ENCODE results near the gene ELAVL3.
"Not testable (repeated sequence)": the region's sequence is repeated elsewhere in the genome, so short reads cannot be mapped to it uniquely, and the experiment has no call there.

The ELAVL3 gene

DNA sequence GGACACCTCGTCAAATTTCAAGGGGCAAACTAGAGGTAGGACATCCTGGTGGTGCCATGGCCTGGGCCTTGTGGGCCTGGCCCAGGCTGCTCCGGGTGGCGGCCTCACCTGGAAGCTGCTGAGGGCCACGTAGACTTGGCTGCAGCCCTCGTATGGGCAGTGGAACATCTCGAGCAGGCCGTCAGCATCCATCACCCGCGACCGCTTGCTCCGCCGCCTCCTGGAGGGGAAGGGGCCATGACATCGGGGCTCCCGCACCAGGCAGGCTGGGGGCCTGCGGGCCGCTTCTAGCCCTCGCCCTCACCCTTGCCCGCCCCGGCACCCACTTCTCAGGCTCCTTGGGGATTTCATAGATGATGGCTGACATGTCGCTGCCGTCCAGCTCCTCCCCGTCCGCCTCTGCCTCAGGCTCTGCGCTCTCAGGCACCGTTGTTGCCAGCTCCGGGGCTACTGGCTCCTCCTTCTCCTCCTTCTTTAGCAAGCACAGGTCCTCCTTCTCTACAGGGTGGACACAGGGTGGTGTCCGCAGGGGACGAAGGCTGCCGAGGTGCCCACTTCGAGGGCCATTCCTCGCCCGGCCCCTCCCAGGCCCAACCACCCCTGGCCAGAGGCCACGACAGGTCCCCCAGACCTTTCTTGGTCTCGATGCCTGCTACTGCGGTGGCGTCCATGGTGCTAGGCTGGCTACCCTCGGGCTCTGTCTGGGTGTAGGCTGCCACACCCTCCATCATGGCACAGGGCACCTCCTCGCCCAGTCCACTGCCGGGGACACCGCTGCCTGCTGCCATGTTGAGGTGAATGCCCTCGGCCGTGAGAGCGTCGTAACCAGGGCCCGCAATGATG, 6.0 kb upstream of the ELAVL3 start:
- no peak for DNase-seq (ENCODE audit: low read depth in 2 of 2)

DNA sequence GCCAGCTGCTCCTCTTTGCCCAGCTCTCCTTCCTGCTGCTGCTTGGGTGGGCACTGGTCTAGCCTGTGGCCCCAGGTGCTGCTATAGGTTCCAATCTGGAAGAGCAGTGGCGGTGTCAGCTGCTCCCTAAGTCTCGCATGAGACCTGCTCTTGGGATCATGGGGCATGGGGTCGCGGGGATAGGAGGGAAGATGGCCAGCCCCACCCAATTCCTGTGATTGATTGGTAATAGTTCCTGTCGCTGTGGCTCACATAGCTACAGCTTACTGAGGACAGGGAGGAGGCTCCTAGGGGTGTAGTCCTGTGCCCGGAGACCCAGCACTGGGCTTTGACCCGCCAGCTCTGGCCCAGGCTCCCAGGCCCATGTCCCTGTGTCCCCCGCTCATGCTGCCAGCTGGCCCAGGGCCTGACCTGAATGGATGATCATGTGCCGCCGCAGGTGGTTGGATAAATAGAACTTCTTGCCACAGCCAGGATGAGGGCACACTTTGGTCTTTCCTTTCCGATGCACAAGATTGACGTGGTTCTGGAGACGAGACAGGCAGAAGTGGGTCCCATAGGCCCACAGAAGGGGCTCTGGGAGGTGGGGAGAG, 4.5 kb upstream of the ELAVL3 start:
- no peak for DNase-seq (ENCODE audit: low read depth in 2 of 2)

DNA sequence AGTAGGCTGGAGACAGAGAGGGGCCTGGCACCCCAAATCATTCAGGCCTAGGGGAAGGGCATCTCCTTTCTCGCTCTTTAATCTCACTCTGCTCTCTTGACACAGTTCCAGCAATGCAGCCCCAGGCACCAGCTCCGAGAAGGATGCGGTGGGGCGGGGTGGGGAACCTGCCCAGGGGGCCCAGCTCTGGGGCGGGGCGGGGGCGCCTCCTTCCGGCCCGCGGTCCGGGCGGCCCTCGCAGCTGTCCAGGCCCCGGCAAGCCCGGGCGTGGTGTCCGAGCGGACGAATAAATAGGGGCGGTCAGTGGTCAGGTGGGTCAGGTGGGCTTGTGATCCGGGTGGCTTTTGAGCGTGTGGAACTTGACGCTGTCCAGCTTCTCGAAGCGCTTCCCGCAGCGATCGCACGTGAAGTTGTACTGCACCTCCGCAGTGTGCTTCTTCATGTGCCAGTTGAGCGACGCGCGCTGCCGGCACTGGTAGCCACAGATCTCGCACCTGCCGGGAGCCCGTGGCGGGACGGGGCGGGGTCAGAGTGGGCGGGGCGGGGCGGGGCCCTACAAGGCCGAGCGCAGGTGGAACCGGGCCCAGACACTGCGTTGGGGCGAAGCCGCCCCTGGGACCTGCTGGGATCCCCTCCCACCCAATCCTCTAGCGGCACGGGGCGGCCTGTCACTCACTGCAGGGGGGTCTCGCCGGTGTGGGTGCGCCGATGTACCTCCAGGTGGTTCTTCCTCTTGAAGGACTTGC, 2.7 kb upstream of the ELAVL3 start:
- DNase-seq (ENCODE audit: low read depth in 2 of 2): no peak

DNA sequence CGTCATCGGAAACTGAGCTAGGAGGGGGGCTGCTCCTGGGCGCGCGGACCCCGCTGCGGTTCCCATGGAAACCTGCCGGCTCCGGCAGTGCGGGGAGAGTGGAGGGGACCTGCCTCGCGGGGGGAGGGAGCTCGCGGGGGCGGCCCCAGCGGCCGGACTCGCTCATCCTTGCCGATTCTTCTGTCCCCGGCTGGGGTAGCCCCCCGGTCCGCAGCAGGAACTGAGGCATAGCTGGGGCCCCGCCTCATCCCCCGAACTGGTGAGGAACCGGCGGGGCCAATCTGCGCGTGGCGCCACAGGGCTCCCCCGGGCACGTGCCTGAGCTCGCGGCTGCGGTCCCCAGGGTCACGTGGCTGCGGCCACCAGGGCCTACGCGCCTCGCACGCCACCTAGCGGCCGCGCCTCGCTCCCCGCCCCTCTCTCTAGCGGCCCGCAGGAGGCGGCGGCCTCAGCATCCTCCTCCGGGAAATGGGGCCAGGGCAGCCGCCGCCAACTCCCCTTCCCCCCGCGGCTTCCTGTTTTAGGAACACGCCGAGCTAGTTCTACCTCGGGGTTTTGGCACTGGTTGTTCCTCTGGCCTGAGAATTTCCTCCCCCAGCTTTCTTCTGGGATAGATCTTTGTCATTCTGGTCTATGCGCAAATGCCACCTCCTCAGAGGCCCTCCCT, 1.7 kb upstream of the ELAVL3 start:
- peak; percentile 48 to 74 for DNase-seq (ENCODE audit: low read depth in 2 of 2)

DNA sequence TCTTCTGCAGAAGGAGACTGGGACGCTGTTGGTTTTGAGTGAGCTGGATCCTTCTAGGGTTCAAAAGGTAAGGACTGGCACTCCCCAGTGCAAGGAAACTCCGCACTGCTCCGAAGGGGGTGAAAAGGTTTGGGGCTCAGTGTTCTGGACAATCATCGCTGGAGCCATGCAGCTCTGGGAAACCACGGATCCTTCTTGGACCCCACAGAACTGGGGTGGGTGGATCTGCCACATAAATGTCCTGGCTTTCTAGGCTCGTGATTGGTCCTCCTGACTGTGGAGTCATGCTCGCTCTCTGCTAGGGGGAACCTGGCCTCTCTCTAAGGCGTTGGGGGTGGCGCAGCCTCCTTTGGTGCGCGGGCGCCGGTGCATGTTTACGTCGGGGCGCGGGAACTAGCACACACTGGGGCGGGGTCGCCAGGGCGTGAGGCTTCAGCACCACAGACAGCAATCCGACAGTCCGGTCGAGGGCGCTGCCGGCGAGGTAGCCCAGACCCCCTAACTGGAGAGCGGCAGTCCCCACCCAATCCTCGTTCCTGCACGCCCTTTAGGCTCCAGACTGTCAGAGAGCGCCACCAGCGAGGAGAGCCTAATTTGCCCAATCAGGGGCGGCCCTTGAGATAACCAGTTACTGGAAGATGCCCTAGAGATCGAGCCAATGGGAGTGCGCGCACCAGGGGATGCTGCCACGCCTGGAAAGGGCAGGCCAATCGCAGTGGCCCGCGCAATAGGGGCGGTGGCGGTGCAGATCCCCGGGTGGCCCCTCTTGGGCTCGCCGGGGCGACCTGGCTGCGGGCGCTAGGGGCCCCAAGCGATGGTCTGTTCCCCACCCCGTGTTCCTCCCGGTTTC, 913 bp upstream of the ELAVL3 start:
- peak in 1 of 2 donors; percentile 24 for DNase-seq (ENCODE audit: low read depth in 2 of 2)

DNA sequence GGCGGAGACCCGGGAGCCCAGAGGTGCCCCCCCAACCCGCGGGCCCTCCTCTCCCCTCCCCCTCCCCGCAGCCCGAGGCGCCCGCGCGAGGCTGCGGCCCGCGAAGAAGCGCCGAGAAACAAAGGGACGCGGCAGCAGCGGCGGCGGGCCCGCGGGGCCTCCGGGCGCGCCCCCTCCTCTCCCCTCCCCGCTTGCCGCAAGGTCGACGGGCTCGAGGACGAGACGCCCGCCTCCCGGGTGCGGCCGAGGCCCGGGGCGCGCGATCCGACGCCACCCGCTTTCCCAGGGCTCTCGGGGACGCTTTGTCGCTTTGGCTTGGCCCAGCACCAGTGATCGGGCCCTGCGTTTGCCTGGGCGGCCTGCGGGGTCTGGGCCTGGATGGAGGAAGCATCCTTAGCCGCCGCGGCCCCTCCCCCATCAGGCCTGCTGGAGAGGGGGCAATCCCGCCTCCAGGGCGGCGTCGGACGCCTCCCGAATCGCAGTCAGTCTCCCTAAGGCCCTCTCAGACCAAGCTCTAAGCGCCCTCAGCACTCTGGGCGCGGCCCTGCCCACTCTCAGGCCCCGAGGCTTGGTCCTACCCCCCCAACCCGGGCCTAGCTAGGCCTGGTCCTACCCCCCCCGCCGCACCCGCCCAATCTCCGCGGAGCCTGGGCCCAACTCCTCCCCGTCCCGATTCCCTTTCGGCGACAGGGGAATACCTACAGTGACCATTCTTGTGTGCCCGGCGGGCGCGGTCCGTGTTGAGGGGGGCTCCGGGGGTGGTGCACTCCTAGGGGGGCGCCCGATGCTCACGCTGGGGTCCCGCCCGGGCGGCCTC, 740 bp downstream of the ELAVL3 start:
- DNase-seq (ENCODE audit: low read depth in 2 of 2): no peak

DNA sequence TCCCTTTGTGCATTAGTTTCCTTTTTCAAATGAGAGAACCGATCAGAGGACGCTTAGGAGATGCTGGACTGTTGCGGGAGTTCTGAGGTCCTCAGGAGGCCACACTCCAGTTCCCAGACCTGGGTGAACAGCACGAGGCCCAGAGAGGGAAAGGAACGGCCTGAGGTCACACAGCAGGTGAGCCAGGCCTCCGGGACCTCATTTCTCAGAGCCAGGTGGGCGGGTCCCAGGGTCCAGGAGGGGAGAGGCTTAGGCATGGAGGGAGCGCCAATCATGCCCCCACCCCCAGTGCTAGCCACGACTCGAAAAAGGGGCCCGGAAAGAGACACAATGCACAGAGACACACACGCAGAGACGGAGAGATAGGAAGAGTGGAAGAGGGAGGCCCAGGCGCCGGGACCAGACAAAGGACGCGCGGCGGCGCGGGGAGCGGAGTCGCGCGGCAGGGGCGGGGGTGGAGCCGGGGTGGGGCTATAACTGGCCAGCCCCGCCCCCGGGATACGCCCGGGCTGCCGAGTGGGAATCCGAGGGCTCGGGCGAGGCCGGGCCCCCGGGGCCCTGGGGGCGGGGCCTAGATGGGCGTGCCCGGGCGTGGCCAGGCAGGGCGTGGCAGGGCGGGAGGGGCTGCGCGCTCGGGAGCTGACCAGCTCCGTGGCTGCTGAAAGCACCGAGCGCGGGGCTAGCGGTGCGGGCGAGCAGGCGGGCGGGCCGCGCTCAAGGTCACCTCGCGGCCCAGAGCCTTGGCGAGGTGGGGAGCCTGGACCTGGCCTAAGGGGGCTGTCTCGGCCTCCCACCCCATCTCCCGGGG, 1.6 kb downstream of the ELAVL3 start:
- no peak for DNase-seq (ENCODE audit: low read depth in 2 of 2)

DNA sequence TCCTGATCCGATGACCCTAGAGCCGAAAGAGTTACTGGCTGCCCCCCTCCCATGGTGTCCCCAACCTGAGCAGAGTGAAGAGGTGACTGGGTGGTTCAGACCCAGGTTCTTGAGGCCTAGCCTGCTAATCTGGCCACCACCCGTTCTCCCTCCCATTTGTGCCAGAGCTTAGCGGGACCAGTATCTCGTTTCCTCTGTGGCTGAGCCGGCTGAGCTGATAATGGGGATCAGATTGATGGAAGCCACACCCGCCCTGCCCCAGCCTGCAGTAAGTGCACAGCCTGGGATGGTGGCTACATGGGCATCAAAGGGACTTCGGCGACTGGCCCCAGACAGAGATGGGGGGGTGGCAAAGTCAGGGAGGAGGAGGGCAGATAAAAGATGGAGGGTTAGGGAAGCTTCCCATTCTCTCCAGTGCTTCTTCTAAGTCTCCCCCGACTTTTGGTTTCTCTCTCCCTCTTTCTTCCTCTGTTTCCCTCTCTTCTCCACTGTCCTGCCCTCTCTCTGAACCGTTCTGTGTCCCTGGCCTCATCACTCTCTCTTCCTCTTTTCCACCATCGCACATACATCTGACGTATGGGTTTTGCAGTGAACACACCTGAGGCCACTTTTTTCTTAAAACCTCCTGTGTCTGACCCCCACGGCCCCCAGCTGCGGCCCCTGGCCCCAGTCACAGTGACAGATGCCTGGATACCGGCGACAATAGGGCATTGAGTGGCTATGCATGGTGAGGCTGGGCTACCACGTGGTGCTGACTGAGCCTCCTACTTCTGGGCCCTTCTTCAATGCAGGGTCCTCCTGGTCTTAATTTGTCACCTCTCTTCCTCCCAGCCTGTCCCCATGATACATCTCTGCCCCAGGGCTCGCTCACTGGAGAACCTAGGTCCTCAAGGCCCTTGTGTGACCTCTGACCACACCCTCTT, 2.4 kb downstream of the ELAVL3 start:
- no peak for DNase-seq (ENCODE audit: low read depth in 2 of 2)

DNA sequence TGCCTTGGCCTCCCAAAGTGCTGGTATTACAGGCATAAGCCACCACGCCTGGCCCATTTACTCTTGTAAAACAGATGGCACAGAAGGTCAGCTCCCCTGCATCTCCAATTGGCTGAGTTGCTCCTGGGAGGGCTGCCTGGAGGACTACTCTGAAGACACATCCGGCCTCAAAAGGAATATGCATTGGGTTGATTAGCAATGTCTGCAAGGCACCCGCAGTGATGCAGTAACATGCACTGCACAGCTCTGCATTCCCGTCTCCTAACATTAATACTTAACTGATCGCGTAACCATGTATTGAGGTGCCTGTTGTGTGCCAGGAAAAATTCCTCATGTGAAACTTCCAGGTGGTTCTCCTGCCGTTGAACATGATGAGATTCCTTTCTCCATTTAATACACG, 5.0 kb downstream of the ELAVL3 start:
- no peak for DNase-seq (ENCODE audit: low read depth in 2 of 2)

DNA sequence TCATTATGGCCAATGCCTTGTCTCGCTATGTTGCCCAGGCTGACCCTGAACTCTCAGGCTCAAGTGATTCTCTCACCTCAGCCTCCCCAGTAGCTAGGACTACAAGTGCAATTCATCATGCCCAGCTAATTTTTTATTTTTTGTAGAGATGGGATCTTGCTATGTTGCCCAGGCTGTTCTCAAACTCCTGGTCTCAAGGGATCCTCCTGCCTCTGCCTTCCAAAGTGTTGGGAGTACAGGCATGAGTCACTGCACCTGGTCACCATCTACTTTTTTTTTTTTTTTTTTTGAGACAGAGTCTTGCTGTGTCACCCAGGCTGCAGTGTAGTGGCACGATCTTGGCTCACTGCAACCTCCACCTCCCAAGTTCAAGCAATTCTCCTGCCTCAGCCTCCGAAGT, 5.5 kb downstream of the ELAVL3 start:
- not testable (repeated sequence) for DNase-seq (ENCODE audit: low read depth in 2 of 2)

DNA sequence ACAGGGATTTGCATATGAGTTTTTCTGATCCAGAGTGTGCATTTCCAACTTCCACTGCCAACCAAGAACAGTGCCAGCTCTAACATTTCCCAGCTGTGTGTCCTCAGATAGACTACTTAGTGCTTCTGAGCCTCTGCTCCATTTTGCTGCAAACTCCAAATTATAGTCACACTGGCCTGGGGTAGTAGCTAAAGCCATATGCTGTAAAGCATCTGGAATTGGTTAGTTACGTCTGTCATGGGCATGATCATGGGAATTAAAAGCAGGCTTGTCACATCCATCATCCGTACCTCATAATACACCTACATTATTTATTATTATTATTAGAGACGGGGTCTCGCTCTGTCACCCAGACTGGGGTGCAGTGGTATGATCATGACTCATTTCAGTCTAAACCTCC, 7.1 kb downstream of the ELAVL3 start:
- no peak for DNase-seq (ENCODE audit: low read depth in 2 of 2)

DNA sequence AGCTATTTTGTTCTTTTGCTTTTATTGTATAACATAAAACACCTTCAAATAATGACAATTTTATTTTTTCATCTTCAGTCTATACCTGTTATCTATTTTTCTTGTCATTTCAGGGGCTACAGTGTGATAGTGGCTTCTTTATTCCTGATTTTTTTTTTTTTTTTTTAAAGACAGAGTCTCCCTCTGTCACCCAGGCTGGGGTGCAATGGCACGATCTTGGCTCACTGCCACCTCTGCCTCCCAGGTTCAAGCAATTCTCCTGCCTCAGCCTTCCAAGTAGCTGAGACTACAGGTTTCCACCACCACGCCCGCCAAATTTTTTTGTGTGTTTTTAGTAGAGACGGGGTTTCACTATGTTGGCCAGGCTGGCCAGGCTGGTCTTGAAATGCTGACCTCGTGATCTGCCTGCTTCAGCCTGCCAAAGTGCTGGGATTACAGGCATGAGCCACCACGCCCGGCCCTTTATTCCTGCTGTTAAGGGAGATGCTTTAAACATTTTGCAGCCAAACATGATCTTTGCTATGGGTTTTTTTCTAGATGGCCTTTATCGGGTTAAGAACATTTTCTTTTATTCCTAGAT, 12.5 kb downstream of the ELAVL3 start:
- not testable (repeated sequence) for DNase-seq (ENCODE audit: low read depth in 2 of 2)

DNA sequence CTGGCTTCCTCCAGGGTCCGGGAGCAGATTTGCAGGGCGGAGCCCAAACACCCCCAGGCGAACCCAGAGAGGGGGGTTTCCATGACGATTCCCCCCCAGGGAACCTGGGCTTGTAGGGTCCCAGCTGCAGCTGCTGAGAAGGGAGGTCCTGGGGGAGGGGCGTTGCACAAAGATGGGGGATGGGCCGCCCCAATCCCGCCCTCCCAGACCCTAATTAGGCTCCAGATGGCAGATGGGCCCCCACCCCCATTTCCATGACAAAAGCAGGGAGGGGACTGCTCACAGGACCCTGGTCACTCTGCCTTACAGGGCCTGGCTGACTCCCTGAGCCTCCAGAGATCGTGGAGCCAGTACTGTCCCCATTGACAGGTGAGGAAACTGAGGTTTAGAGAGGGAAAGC, 15.2 kb downstream of the ELAVL3 start:
- no peak for DNase-seq (ENCODE audit: low read depth in 2 of 2)

DNA sequence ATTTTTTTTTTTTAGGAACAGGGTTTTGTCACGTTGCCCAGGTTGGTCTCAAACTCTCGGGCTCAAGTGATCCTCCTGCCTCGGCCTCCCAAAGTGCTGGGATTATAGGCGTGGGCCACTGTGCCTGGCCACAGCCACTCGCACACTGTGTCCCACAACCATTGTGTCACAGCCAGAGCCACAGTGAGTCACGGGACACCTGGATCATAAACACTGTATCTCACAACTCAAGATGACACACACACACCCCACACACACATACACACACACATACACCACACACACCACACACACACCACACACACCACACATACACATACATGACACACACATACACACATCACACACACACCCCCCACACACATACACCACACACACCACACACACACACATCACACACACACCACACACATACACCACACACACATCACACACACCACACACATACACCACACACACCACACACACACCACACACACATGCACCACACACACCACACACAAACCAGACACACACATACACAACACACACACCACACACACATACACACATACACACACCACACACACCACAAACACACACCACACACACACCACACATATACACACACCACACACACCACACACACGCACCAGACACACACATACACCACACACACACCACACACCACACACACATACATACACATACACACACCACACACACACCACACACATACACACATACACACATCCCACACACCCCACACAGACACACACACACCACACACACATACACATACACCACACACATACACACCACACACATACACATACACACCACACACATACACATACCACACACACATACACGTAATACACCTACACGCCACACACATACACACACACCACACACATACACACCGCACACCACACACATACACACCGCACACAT, 16.2 kb downstream of the ELAVL3 start:
- no peak for DNase-seq (ENCODE audit: low read depth in 2 of 2)

DNA sequence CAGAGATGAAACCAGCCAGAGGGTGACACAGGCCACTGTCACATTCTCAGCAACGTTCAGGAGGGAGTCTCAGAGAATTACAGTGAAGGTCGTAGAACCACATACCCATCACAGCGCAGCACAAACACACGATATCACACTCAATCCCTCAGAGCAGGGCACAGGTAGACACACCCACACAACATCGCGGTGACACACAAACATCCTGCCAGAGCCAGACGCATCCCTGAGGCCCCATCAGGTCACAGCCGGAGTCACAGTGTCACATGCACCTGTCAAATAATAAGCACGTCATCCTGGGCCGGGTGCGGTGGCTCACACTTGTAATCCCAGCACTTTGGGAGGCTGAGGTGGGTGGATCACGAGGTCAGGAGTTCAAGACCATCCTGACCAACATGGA, 17.5 kb downstream of the ELAVL3 start:
- DNase-seq (ENCODE audit: low read depth in 2 of 2): no peak

DNA sequence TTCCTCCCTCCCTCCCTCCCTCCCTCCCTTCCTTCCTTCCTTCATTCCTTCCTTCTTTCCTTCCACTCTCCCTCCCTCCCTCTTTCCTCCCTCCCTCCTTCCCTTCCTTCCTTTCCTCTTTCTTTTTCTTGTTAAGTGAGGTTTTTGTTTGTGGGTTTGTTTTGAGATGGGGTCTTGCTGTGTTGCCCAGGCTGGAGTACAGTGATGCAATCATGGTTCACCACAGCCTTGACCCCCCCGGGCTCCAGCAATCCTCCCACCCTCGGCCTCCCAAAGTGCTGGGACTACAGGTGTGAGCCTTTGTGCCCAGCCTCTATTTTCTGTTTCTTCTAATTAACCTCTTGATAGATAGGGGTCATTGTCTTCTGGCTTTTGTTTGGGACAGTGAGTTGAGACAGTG, 19.4 kb downstream of the ELAVL3 start:
- no peak for DNase-seq (ENCODE audit: low read depth in 2 of 2)

DNA sequence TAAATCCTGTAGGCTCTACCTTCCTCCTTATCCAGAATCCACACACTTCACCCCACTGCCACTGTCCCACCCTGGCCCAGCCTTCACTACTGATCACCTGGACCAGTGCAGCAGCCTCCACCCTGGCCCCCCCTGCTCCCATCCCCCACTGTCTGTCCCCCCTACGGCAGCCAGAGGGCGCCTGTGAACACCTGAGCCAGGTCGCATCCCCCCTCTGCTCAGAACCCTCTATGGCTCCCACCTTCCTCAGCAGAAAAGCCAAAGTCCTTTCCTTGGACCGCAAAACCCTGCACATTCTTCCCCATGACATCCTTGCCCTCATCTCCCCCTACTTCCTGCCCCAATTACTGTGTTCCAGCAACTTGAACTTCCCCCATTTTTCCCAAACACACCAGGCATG, 20.6 kb downstream of the ELAVL3 start:
- no peak for DNase-seq (ENCODE audit: low read depth in 2 of 2)
